Endothelial cell of umbilical vein (primary cell): ENCODE measurements around the gene FAM229A. TPM values are rescaled to one million over a fixed set of nuclear protein-coding genes. Genes with fewer than 3 reads are reported as not detected.

Experiments used
- BruUV-seq: library from RNA; stranded (reverse); fragments of 400-500 nt; replicated peaks from 2 replicates; lab custom pipeline; 2021; lab: Mats Ljungman, UMichigan
- CTCF ChIA-PET: fragments of 300-600, 350-600 bp; sonication (Branson Sonifier 250); formaldehyde crosslinking; loops from one replicate; lab custom pipeline; 2021; ENCODE audit warnings: antibody characterized with exemption, inconsistent platforms; lab: Charles Lee
- POLR2A ChIA-PET: fragments of 300-600, 350-600 bp; sonication (Branson Sonifier 250); formaldehyde crosslinking; loops from one replicate; lab custom pipeline; 2021; ENCODE audit warnings: antibody characterized with exemption, inconsistent platforms; lab: Charles Lee
- DNase-seq: peaks from one replicate; pipeline ENCODE4 v3.0.0-alpha.2; 2011; ENCODE audit warnings: low read depth, low spot score
- FAIRE-seq: peaks from 2 replicates; lab custom pipeline; 2011; peaks lifted over from hg19 to GRCh38; lab: Jason Lieb, UNC
- H2AFZ ChIP-seq: 2 replicates; pipeline ENCODE4 v1.6.0; 2012; ENCODE audit warnings: low read depth, low read length, control low read depth, inconsistent platforms
- H3K27ac ChIP-seq: 2 replicates; pipeline ENCODE4 v1.5.1; 2011; ENCODE audit warnings: low read depth, mild to moderate bottlenecking, control low read depth, low read length, moderate library complexity; ENCODE audit not compliant: insufficient read depth
- H3K27me3 ChIP-seq, 2 experiments: 2 replicates each; pipeline versions ENCODE4 v1.6.0 to v1.6.1; 2011; ENCODE audit warnings: low read length in 2 of 2, mixed read lengths in 1 of 2; ENCODE audit not compliant: control insufficient read depth in 2 of 2, insufficient read depth in 2 of 2
- H3K36me3 ChIP-seq, 2 experiments: 2 replicates in 1 of 2; 3 replicates in 1 of 2; pipeline ENCODE4 v1.5.1; 2011; ENCODE audit warnings: low read length in 2 of 2, mild to moderate bottlenecking in 1 of 2, moderate library complexity in 1 of 2; ENCODE audit not compliant: control insufficient read depth in 2 of 2, insufficient read depth in 2 of 2; ENCODE audit errors: extremely low read depth in 1 of 2
- H3K4me1 ChIP-seq: 3 replicates; pipeline ENCODE4 v1.5.1; 2011; ENCODE audit warnings: mild to moderate bottlenecking, low read length; ENCODE audit not compliant: control insufficient read depth, insufficient read depth; ENCODE audit errors: extremely low read depth
- H3K4me2 ChIP-seq: 2 replicates; pipeline ENCODE4 v1.6.1; 2011; ENCODE audit warnings: low read length, control low read depth, mixed read lengths; ENCODE audit not compliant: insufficient read depth
- H3K4me3 ChIP-seq, 3 experiments: fragments of 200-600 bp in 1 of 3; sonication (generic), shearing (Covaris generic) in 1 of 3; replicated peaks in 1 of 3; 2 replicates each; pipeline ENCODE4 v1.5.1; 2011 to 2016; ENCODE audit warnings: control low read depth in 3 of 3, low read length in 3 of 3, mild to moderate bottlenecking in 2 of 3, inconsistent platforms in 1 of 3, low read depth in 1 of 3, moderate library complexity in 1 of 3; ENCODE audit not compliant: insufficient read depth in 1 of 3
- H3K79me2 ChIP-seq: 2 replicates; pipeline ENCODE4 v1.6.0; 2012; ENCODE audit warnings: low read length, inconsistent platforms; ENCODE audit not compliant: control insufficient read depth, insufficient read depth
- H3K9ac ChIP-seq: replicated peaks from 2 replicates; pipeline ENCODE3; 2011; ENCODE audit warnings: low read length, control low read depth; ENCODE audit not compliant: insufficient read depth; ENCODE audit errors: extremely low read depth
- H3K9me1 ChIP-seq: replicated peaks from 3 replicates; pipeline ENCODE4 v1.6.0; 2011; ENCODE audit warnings: mild to moderate bottlenecking, low read length; ENCODE audit not compliant: control insufficient read depth, insufficient read depth; ENCODE audit errors: extremely low read depth
- H3K9me3 ChIP-seq: replicated peaks from 2 replicates; pipeline ENCODE4 v1.5.1; 2012; ENCODE audit warnings: low read length, inconsistent platforms; ENCODE audit not compliant: control insufficient read depth, insufficient read depth
- H4K20me1 ChIP-seq: replicated peaks from 2 replicates; pipeline ENCODE3; 2011; ENCODE audit warnings: mild to moderate bottlenecking, low read length; ENCODE audit not compliant: control insufficient read depth, insufficient read depth; ENCODE audit errors: extremely low read depth
- CTCF ChIP-seq, 2 donors: IDR thresholded peaks; 1 replicate in 1 of 2; 2 replicates in 1 of 2; pipeline ENCODE4 v1.5.1; 2011; ENCODE audit warnings: low read length in 2 of 2, mild to moderate bottlenecking in 2 of 2, moderate library complexity in 2 of 2, control low read depth in 1 of 2, inconsistent platforms in 1 of 2, low read depth in 1 of 2; ENCODE audit not compliant: insufficient read depth in 1 of 2; ENCODE audit errors: extremely low read depth in 1 of 2
- EZH2 ChIP-seq: IDR thresholded peaks from 2 replicates; pipeline ENCODE4 v1.6.1; 2012; ENCODE audit warnings: borderline replicate concordance, low read depth, mild to moderate bottlenecking, moderate library complexity, low read length, inconsistent platforms; ENCODE audit not compliant: severe bottlenecking
- FOS ChIP-seq: IDR thresholded peaks from 2 replicates; pipeline ENCODE4 v1.6.1; 2011; ENCODE audit warnings: mild to moderate bottlenecking, low read length, moderate library complexity, borderline replicate concordance; ENCODE audit not compliant: insufficient read depth
- GATA2 ChIP-seq: IDR thresholded peaks from 2 replicates; pipeline ENCODE4 v1.7.0; 2011; ENCODE audit warnings: low read depth, mild to moderate bottlenecking, moderate library complexity, mixed read lengths, low read length; ENCODE audit not compliant: insufficient read length, insufficient read depth
- JUN ChIP-seq: IDR thresholded peaks from 2 replicates; pipeline ENCODE4 v1.6.1; 2011; ENCODE audit warnings: borderline replicate concordance, low read depth; ENCODE audit not compliant: insufficient read length, insufficient read depth
- MAX ChIP-seq: IDR thresholded peaks from 2 replicates; pipeline ENCODE4 v1.6.1; 2011; ENCODE audit not compliant: insufficient read depth, insufficient read length
- MYC ChIP-seq: IDR thresholded peaks from one replicate; pipeline ENCODE4 v1.6.1; 2011; ENCODE audit warnings: mild to moderate bottlenecking, low read depth, low read length
- POLR2A ChIP-seq: IDR thresholded peaks from 2 replicates; pipeline ENCODE4 v1.6.1; 2012; ENCODE audit warnings: low read depth, mild to moderate bottlenecking, control low read depth, low read length
- POLR2AphosphoS5 ChIP-seq: IDR thresholded peaks from 2 replicates; pipeline ENCODE4 v1.6.1; 2012; ENCODE audit warnings: low read depth, mild to moderate bottlenecking, control low read depth, low read length, moderate library complexity; ENCODE audit not compliant: insufficient read depth
- dilution Hi-C: fragments of 300-500 bp; cut with MboI; formaldehyde crosslinking; loops from one replicate; pipeline ENCODE4 v1.15.0; 2019; ENCODE audit warnings: low sequenced_read_pairs; ENCODE audit not compliant: extremely low pct_ligation_motif_present
- intact Hi-C: fragments of 100-400 bp; cut with micrococcal nuclease; formaldehyde crosslinking; loops from one replicate; pipeline ENCODE4 v1.10.0; 2022
- polyA plus RNA-seq, 4 experiments: library from polyadenylated mRNA; depleted of rRNA in 3 of 4; stranded (reverse) in 3 of 4; unstranded in 1 of 4; fragments of >200 nt; gene quantifications; 2 replicates each; pipeline versions ENCODE4 v1.2.1 to v1.2.3, GENCODE V29; 2011 to 2012; ENCODE audit warnings: missing spikeins in 1 of 4
- total RNA-seq: library from RNA; stranded (reverse); gene quantifications from 2 replicates; pipeline ENCODE4 v1.2.3, GENCODE V29; 2021

FAM229A gene
- total and polyA plus RNA-seq, 2 donors (not counting 3 experiments of a cell fraction or from before 2014, with no cell fraction given), result 8.9 to 11.6 TPM

GRCh38 chr1:32386676-32387392 lies 24.5 kb upstream of the FAM229A start:
- FAIRE-seq (no peak), DNase-seq (no peak)
- Histone ChIP-seq H3K4me1 (no peaks in the 10 kb centered on the region), H3K36me3 (peaks cover 13 to 29% of the 10 kb centered on the region in 2 experiments), H4K20me1 (no peaks in the 10 kb centered on the region), H3K9me3 (no peaks in the 10 kb centered on the region), H2AFZ (no peak overlapping the region), H3K27ac (no peak overlapping the region), H3K9me1 (no peaks in the 10 kb centered on the region), H3K27me3 (no peaks in the 10 kb centered on the region), H3K9ac (no peak overlapping the region), H3K4me3 (no peak overlapping the region), H3K4me2 (no peak overlapping the region), H3K79me2 (peaks cover 3% of the 10 kb centered on the region)
- dilution Hi-C loops, result no loop called here
- POLR2A ChIA-PET, result interaction anchor here (1.0 kb wide), 1 partner anchor 51 kb away, joined by 3 read pairs; the partner anchor contains the start of gene MARCKSL1
- intact Hi-C loops, result no loop called here
- BruUV-seq, result no TSS peak
- CTCF ChIA-PET, result interaction anchor here (1.2 to 2.6 kb wide), 3 partner anchors 8 to 171 kb away, joined by 4 to 9 read pairs (median 4); partner anchors contain the start of gene BSDC1
- no peak for TF ChIP-seq POLR2AphosphoS5
- TF ChIP-seq POLR2A, result no peak
- TF ChIP-seq EZH2, result no peak
- TF ChIP-seq FOS, result no peak
- TF ChIP-seq MYC, result no peak
- TF ChIP-seq CTCF (IDR thresholded peaks at IDR 0.05; ENCODE audit: extremely low read depth in 1 of 2, insufficient read depth in 1 of 2, low read depth in 1 of 2, low read length in 2 of 2), result no peak
- TF ChIP-seq GATA2, result no peak
- no peak for TF ChIP-seq JUN
- no peak for TF ChIP-seq MAX
